Measurements from ENCODE around the gene PDCD6IP. TPM values are rescaled to one million over a fixed set of nuclear protein-coding genes. Genes with fewer than 3 reads are reported as not detected.

PDCD6IP gene
- total RNA-seq, 1 experiment from 2014 or later = 266 TPM

DNA sequence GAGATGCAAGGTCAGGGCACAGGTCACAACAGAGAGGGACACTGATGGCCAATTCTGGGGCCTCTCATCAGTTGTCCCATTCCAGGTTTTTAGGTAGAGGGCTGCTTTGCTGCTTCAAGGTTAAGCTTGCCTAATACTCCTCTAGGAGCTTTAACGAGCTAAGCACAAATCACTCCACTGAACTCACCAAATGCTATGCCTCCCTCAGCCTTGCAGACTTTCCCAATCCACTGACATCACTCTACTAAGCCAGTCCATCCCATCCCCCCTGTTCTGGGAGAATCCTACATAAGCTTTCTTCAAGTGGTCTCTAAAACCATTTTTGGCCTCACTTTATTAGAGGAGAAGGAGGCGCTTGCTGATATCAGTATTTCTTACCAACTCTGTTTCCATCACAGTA is 24.8 kb upstream of the PDCD6IP start:
- no peak overlapping the region for H2AFZ ChIP-seq (ENCODE audit: low read length)
- CTCF ChIA-PET = no interaction called here

DNA sequence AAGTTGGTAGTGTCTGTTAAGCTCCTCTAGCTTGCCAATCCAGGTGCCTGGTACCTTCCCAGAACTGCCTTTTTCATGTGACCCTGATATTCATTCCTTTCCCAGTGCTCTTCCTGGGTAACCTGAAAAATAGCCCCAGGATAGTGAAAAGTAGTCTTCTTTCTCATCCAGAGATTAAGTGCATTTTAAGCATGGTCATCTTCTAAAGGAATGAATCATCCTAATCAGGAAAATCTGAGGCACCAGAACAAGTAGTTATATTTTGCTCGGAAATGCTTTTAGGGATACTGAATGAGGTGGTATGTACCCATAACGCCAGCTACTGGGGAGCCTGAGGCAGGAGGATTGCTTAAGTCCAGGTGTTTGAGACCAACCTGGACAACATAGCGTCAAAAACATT is 23.1 kb upstream of the PDCD6IP start:
- Histone ChIP-seq H3K4me1 (ENCODE audit: insufficient read depth, low read length) (no peaks in the 10 kb centered on the region), H3K4me2 (ENCODE audit: low read length) (no peak overlapping the region), H3K36me3 (ENCODE audit: low read depth, low read length) (no peaks in the 10 kb centered on the region), H3K9ac (ENCODE audit: low read length) (no peak overlapping the region), H3K79me2 (ENCODE audit: low read length) (no peaks in the 10 kb centered on the region), H4K20me1 (ENCODE audit: low read length) (no peaks in the 10 kb centered on the region), H3K9me3 (ENCODE audit: low read length) (no peaks in the 10 kb centered on the region), H3K4me3 (ENCODE audit: low read length) (no peak overlapping the region), H3F3A (ENCODE audit: low read length, unreplicated experiment) (no peaks in the 10 kb centered on the region), H2AFZ (ENCODE audit: low read length) (no peak overlapping the region), H3K9me2 (replicated peaks; ENCODE audit: low read length) (no peaks in the 10 kb centered on the region), H3K27me3 (ENCODE audit: low read length) (no peaks in the 10 kb centered on the region), H3K27ac (ENCODE audit: low read length) (no peak overlapping the region)
- DNase-seq (peak; percentile 19), ATAC-seq (no peak)
- ChIA-PET CTCF (no interaction called here), POLR2A (ENCODE audit: unreplicated experiment) (no interaction called here)
- intact Hi-C loops (cut with micrococcal nuclease) = no loop called here
- TF ChIP-seq EZH2 (IDR thresholded peaks at IDR 0.05; ENCODE audit: low read length, unreplicated experiment) (no peak), EZH2phosphoT487 (IDR thresholded peaks at IDR 0.05; ENCODE audit: borderline replicate concordance, low read length) (no peak)
- TF ChIP-seq, protein P1, sequence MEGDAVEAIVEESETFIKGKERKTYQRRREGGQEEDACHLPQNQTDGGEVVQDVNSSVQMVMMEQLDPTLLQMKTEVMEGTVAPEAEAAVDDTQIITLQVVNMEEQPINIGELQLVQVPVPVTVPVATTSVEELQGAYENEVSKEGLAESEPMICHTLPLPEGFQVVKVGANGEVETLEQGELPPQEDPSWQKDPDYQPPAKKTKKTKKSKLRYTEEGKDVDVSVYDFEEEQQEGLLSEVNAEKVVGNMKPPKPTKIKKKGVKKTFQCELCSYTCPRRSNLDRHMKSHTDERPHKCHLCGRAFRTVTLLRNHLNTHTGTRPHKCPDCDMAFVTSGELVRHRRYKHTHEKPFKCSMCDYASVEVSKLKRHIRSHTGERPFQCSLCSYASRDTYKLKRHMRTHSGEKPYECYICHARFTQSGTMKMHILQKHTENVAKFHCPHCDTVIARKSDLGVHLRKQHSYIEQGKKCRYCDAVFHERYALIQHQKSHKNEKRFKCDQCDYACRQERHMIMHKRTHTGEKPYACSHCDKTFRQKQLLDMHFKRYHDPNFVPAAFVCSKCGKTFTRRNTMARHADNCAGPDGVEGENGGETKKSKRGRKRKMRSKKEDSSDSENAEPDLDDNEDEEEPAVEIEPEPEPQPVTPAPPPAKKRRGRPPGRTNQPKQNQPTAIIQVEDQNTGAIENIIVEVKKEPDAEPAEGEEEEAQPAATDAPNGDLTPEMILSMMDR (conservative IDR thresholded peaks at IDR 0.05; ENCODE audit: low read depth, low read length) = no peak
- BruUV-seq (replicated peaks) = no TSS peak

More for the DNA sequence above, 24.8 kb upstream of the PDCD6IP start:
- Histone ChIP-seq H3K4me2 (ENCODE audit: low read length) (no peak overlapping the region), H3K4me1 (ENCODE audit: insufficient read depth, low read length) (no peaks in the 10 kb centered on the region), H4K20me1 (ENCODE audit: low read length) (no peaks in the 10 kb centered on the region), H3K27ac (ENCODE audit: low read length) (no peak overlapping the region), H3K79me2 (ENCODE audit: low read length) (no peaks in the 10 kb centered on the region), H3K4me3 (ENCODE audit: low read length) (no peak overlapping the region), H3K9ac (ENCODE audit: low read length) (no peak overlapping the region), H3K27me3 (ENCODE audit: low read length) (no peaks in the 10 kb centered on the region), H3K9me2 (replicated peaks; ENCODE audit: low read length) (no peaks in the 10 kb centered on the region), H3K9me3 (ENCODE audit: low read length) (no peaks in the 10 kb centered on the region), H3K36me3 (ENCODE audit: low read depth, low read length) (no peaks in the 10 kb centered on the region), H3F3A (ENCODE audit: low read length, unreplicated experiment) (no peaks in the 10 kb centered on the region)
- no TSS peak for BruUV-seq (replicated peaks)
- intact Hi-C loops (cut with micrococcal nuclease) = loop anchor here (2.0 kb wide), 1 partner anchor 47 kb away; no protein-coding TSS in a partner anchor
- POLR2A ChIA-PET (ENCODE audit: unreplicated experiment) = no interaction called here
- ATAC-seq = no peak
- TF ChIP-seq EZH2phosphoT487 (IDR thresholded peaks at IDR 0.05; ENCODE audit: borderline replicate concordance, low read length) = no peak
- TF ChIP-seq, protein P1 (conservative IDR thresholded peaks at IDR 0.05; ENCODE audit: low read depth, low read length) = no peak
- DNase-seq = no peak

DNA sequence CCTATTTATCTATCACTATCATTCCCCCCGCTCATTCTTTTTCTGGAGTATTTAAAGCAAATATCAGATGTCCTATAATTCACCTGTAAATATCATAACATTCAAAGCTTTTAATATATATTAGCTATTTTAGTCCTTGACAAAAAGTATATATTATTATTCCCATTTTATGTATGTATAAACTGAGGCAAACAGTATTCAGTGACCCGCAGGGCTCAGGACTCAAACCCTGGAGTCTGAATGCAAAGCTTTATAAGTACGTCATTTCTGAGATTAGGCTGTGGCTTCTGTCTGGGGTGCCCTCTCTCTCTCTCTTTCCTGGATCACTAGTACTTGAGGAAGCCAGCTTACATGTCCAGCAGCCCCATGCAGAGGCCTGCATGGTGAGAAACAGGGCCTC is 20.4 kb upstream of the PDCD6IP start:
- Histone ChIP-seq H3K27ac (ENCODE audit: low read length) (no peak overlapping the region), H4K20me1 (ENCODE audit: low read length) (no peaks in the 10 kb centered on the region), H3F3A (ENCODE audit: low read length, unreplicated experiment) (no peaks in the 10 kb centered on the region), H3K4me3 (ENCODE audit: low read length) (no peak overlapping the region), H3K9me2 (replicated peaks; ENCODE audit: low read length) (no peaks in the 10 kb centered on the region), H2AFZ (ENCODE audit: low read length) (no peak overlapping the region), H3K36me3 (ENCODE audit: low read depth, low read length) (no peaks in the 10 kb centered on the region), H3K4me2 (ENCODE audit: low read length) (no peak overlapping the region), H3K79me2 (ENCODE audit: low read length) (no peaks in the 10 kb centered on the region), H3K27me3 (ENCODE audit: low read length) (no peaks in the 10 kb centered on the region), H3K4me1 (ENCODE audit: insufficient read depth, low read length) (no peaks in the 10 kb centered on the region), H3K9me3 (ENCODE audit: low read length) (no peaks in the 10 kb centered on the region), H3K9ac (ENCODE audit: low read length) (no peak overlapping the region)
- ChIA-PET CTCF (interaction anchor here (0.6 to 1.5 kb wide), 3 partner anchors 9 to 303 kb away, joined by 5 to 19 read pairs (median 9); no protein-coding TSS in a partner anchor), POLR2A (ENCODE audit: unreplicated experiment) (no interaction called here)
- BruUV-seq (replicated peaks) = no TSS peak
- TF ChIP-seq EZH2 (IDR thresholded peaks at IDR 0.05; ENCODE audit: low read length, unreplicated experiment) (no peak), EZH2phosphoT487 (IDR thresholded peaks at IDR 0.05; ENCODE audit: borderline replicate concordance, low read length) (no peak)
- TF ChIP-seq, protein P1 (conservative IDR thresholded peaks at IDR 0.05; ENCODE audit: low read depth, low read length) = no peak
- no peak for DNase-seq
- intact Hi-C loops (cut with micrococcal nuclease) = loop anchor here (2.0 kb wide), 1 partner anchor 61 kb away; no protein-coding TSS in a partner anchor
- no peak for ATAC-seq
